NCI-H69 (cell line): ENCODE measurements around the gene MORN1.

Experiments used
- DNase-seq: peaks from one replicate; lab custom pipeline; 2025; lab: John Stamatoyannopoulos, UW

MORN1 gene

GRCh38 chr1:2386636-2387611, 4.4 kb downstream of the MORN1 start:
- no peak for DNase-seq

GRCh38 chr1:2385606-2386280, 5.6 kb downstream of the MORN1 start:
- no peak for DNase-seq

- no peak for DNase-seq
These were observed 6.3 kb downstream of the MORN1 start for GRCh38 chr1:2384941-2385481.

GRCh38 chr1:2384130-2384860, 7.1 kb downstream of the MORN1 start:
- DNase-seq, result no peak

- no peak for DNase-seq
These were observed 7.8 kb downstream of the MORN1 start for GRCh38 chr1:2383576-2383975.

GRCh38 chr1:2382621-2383361, 8.6 kb downstream of the MORN1 start:
- peak; percentile 34 for DNase-seq

- DNase-seq, result peak; percentile 12
These were observed 9.4 kb downstream of the MORN1 start for GRCh38 chr1:2381741-2382620.

- DNase-seq, result no peak
These were observed 10.3 kb downstream of the MORN1 start for GRCh38 chr1:2380816-2381591.

GRCh38 chr1:2379733-2380404, 11.5 kb downstream of the MORN1 start:
- no peak for DNase-seq

GRCh38 chr1:2378956-2379732, 12.2 kb downstream of the MORN1 start:
- DNase-seq, result no peak

- DNase-seq, result peak; percentile 25
These were observed 12.9 kb downstream of the MORN1 start for GRCh38 chr1:2378441-2378851.

GRCh38 chr1:2377751-2378440, 13.5 kb downstream of the MORN1 start:
- DNase-seq, result no peak

GRCh38 chr1:2376931-2377672, 14.3 kb downstream of the MORN1 start:
- DNase-seq, result no peak

GRCh38 chr1:2376261-2376741, 15.1 kb downstream of the MORN1 start:
- DNase-seq, result peak; percentile 12

GRCh38 chr1:2375923-2376260, 15.5 kb downstream of the MORN1 start:
- DNase-seq, result no peak

- no peak for DNase-seq
These were observed 16.0 kb downstream of the MORN1 start for GRCh38 chr1:2375246-2375922.
